Measurements from ENCODE around the gene DCST2. TPM values are rescaled to one million over a fixed set of nuclear protein-coding genes. Genes with fewer than 3 reads are reported as not detected.

DCST2 gene
- total RNA-seq, 1 experiment from 2014 or later: 0.18 TPM

DNA sequence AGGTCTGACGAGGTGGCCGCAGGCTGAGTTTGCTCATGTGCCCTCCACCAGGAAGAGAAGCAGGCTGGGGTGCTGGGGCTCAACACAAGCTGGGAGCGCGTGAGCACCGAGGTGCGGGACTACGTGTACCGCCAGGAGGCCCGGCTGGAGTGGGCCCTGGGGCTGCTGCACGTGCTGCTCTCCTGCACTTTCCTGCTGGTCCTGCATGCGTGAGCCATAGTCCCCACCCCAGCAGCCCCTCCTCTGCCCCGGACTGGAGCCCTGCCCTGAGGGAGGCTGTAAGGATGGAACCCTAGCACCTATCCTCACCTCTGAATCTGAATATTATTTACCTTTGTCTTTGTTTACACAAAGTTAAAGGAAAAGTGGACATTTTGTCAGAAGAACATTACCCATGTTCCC lies 9.7 kb upstream of the DCST2 start:
- Histone ChIP-seq H3F3A (ENCODE audit: low read length, unreplicated experiment) (no peaks in the 10 kb centered on the region), H3K27me3 (ENCODE audit: low read length) (no peaks in the 10 kb centered on the region), H3K9ac (ENCODE audit: low read length) (no peak overlapping the region), H4K20me1 (ENCODE audit: low read length) (no peaks in the 10 kb centered on the region), H3K4me2 (ENCODE audit: low read length) (no peak overlapping the region), H3K9me3 (ENCODE audit: low read length) (no peaks in the 10 kb centered on the region), H2AFZ (ENCODE audit: low read length) (no peak overlapping the region), H3K36me3 (ENCODE audit: low read depth, low read length) (no peaks in the 10 kb centered on the region), H3K9me2 (replicated peaks; ENCODE audit: low read length) (no peaks in the 10 kb centered on the region), H3K79me2 (ENCODE audit: low read length) (no peaks in the 10 kb centered on the region), H3K4me3 (ENCODE audit: low read length) (no peak overlapping the region), H3K4me1 (ENCODE audit: insufficient read depth, low read length) (peaks cover 28% of the 10 kb centered on the region), H3K27ac (ENCODE audit: low read length) (no peak overlapping the region)
- no peak for TF ChIP-seq CTCF (conservative IDR thresholded peaks at IDR 0.05; ENCODE audit: low read depth, low read length)
- no peak for TF ChIP-seq EZH2phosphoT487 (IDR thresholded peaks at IDR 0.05; ENCODE audit: borderline replicate concordance, low read length)
- TF ChIP-seq EZH2 (IDR thresholded peaks at IDR 0.05; ENCODE audit: low read length, unreplicated experiment): no peak
- intact Hi-C loops (cut with micrococcal nuclease): no loop called here
- BruUV-seq (replicated peaks): no TSS peak
- POLR2A ChIA-PET (ENCODE audit: unreplicated experiment): no interaction called here
- DNase-seq (no peak), ATAC-seq (no peak)
- CTCF ChIA-PET: interaction anchor here (2.3 kb wide), 1 partner anchor 42 kb away, joined by 27 read pairs; no protein-coding TSS in a partner anchor

- DNase-seq (no peak), ATAC-seq (no peak)
- BruUV-seq (replicated peaks): no TSS peak
- no peak overlapping the region for H3K4me2 ChIP-seq (ENCODE audit: low read length)
- H2AFZ ChIP-seq (ENCODE audit: low read length): no peak overlapping the region
- peaks cover 33% of the 10 kb centered on the region for H3K4me1 ChIP-seq (ENCODE audit: insufficient read depth, low read length)
- H3F3A ChIP-seq (ENCODE audit: low read length, unreplicated experiment): no peaks in the 10 kb centered on the region
- H4K20me1 ChIP-seq (ENCODE audit: low read length): no peaks in the 10 kb centered on the region
- intact Hi-C loops (cut with micrococcal nuclease): no loop called here
- no peak overlapping the region for H3K27ac ChIP-seq (ENCODE audit: low read length)
- no peaks in the 10 kb centered on the region for H3K9me2 ChIP-seq (replicated peaks; ENCODE audit: low read length)
- ChIA-PET CTCF (interaction anchor here (0.7 kb wide), 1 partner anchor 42 kb away, joined by 14 read pairs; no protein-coding TSS in a partner anchor), POLR2A (ENCODE audit: unreplicated experiment) (no interaction called here)
- no peak overlapping the region for H3K9ac ChIP-seq (ENCODE audit: low read length)
- no peaks in the 10 kb centered on the region for H3K79me2 ChIP-seq (ENCODE audit: low read length)
- H3K9me3 ChIP-seq (ENCODE audit: low read length): no peaks in the 10 kb centered on the region
- no peaks in the 10 kb centered on the region for H3K27me3 ChIP-seq (ENCODE audit: low read length)
- no peak for TF ChIP-seq EZH2 (IDR thresholded peaks at IDR 0.05; ENCODE audit: low read length, unreplicated experiment)
- no peak for TF ChIP-seq CTCF (conservative IDR thresholded peaks at IDR 0.05; ENCODE audit: low read depth, low read length)
- no peak for TF ChIP-seq EZH2phosphoT487 (IDR thresholded peaks at IDR 0.05; ENCODE audit: borderline replicate concordance, low read length)
- no peak overlapping the region for H3K4me3 ChIP-seq (ENCODE audit: low read length)
- H3K36me3 ChIP-seq (ENCODE audit: low read depth, low read length): no peaks in the 10 kb centered on the region
Measured at GRCh38 chr1:155042789-155043188, 9.2 kb upstream of the DCST2 start.

DNA sequence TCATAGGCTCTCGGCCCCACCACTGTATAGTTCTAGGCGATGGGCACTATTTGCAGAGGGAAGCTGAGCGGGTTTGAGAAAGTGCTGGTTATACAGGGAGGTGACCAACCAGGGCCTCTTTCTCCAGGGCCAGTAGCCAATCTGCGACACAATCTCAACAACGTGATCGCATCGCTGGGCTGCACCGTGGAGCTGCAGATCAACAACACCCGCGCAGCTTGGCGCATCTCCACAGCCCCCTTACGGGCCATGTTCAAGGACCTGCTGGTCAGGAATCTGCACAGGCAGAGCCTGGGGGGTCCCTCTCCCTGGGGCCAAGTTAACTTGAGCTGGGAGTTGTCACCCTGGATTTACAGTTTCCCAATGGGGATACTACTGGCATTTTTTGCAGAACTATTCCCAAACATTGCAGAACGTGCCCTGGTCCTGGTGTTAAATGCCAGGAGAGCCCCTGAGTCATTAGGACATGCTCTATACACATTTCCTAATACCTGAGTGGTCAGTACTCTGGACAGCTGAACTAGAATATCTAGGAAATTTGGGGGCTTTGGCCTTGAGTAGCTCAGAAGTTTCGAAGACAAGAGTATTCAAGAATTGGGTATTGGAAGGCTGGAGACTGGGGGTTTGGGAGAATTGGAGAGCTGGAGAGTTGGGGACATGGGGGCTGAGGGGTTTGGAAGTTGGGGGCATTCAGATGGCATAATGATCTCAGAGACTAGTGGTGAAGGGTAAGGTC lies 6.9 kb upstream of the DCST2 start:
- intact Hi-C loops (cut with micrococcal nuclease): no loop called here
- ATAC-seq: no peak
- no peaks in the 10 kb centered on the region for H3K27me3 ChIP-seq (ENCODE audit: low read length)
- H3K36me3 ChIP-seq (ENCODE audit: low read depth, low read length): no peaks in the 10 kb centered on the region
- peaks cover 29% of the 10 kb centered on the region for H3K4me1 ChIP-seq (ENCODE audit: insufficient read depth, low read length)
- H3K4me3 ChIP-seq (ENCODE audit: low read length): no peak overlapping the region
- no peaks in the 10 kb centered on the region for H4K20me1 ChIP-seq (ENCODE audit: low read length)
- no peaks in the 10 kb centered on the region for H3F3A ChIP-seq (ENCODE audit: low read length, unreplicated experiment)
- ChIA-PET CTCF (no interaction called here), POLR2A (ENCODE audit: unreplicated experiment) (no interaction called here)
- H3K9me2 ChIP-seq (replicated peaks; ENCODE audit: low read length): no peaks in the 10 kb centered on the region
- H3K27ac ChIP-seq (ENCODE audit: low read length): no peak overlapping the region
- DNase-seq: no peak
- no peaks in the 10 kb centered on the region for H3K9me3 ChIP-seq (ENCODE audit: low read length)
- no peak overlapping the region for H3K4me2 ChIP-seq (ENCODE audit: low read length)
- TF ChIP-seq EZH2 (IDR thresholded peaks at IDR 0.05; ENCODE audit: low read length, unreplicated experiment): no peak
- no peak for TF ChIP-seq CTCF (conservative IDR thresholded peaks at IDR 0.05; ENCODE audit: low read depth, low read length)
- no peak for TF ChIP-seq EZH2phosphoT487 (IDR thresholded peaks at IDR 0.05; ENCODE audit: borderline replicate concordance, low read length)
- H2AFZ ChIP-seq (ENCODE audit: low read length): no peak overlapping the region
- no peaks in the 10 kb centered on the region for H3K79me2 ChIP-seq (ENCODE audit: low read length)
- no peak overlapping the region for H3K9ac ChIP-seq (ENCODE audit: low read length)
- no TSS peak for BruUV-seq (replicated peaks)

Data from PC-3 (cell line).